GM12874 (cell line): Measurements from ENCODE around the gene PIKFYVE.
A peak's percentile ranks its signal among the peaks of the same experiment; 100 is the strongest.

Experiments
- CTCF ChIP-seq: IDR thresholded peaks from 2 replicates; pipeline ENCODE4 v1.5.1; 2011; ENCODE audit warnings: low read depth, mild to moderate bottlenecking, control low read depth, low read length, moderate library complexity; ENCODE audit not compliant: insufficient read depth

The PIKFYVE gene

GRCh38 chr2:208311321-208311720 lies 45.3 kb downstream of the PIKFYVE start:
- no peak for TF ChIP-seq CTCF

DNA sequence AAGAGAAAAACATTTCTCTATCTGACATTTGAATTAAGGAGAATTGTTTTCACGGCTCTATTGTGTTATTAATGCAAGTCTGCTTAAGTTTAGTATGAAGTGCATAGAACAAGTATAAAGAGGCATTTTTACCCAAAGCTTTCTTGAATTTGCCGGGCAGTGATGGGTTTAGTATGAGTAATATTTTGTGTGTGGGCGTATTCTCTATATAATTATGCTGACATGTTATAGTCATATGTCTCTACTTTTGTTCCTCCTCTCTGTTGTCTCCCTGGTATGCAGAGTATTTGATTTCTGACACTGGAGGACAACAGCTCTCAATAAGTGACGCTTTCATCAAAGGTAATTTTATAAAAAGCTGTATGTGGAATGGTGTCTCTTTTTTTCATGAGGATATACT lies 45.9 kb downstream of the PIKFYVE start:
- no peak for TF ChIP-seq CTCF

- TF ChIP-seq CTCF = 0 out of 2 replicates have a peak, but pooled peaks have one; percentile 1
Measured at GRCh38 chr2:208315081-208315788, 49.2 kb downstream of the PIKFYVE start.

GRCh38 chr2:208318127-208318526 lies 52.1 kb downstream of the PIKFYVE start:
- no peak for TF ChIP-seq CTCF

DNA sequence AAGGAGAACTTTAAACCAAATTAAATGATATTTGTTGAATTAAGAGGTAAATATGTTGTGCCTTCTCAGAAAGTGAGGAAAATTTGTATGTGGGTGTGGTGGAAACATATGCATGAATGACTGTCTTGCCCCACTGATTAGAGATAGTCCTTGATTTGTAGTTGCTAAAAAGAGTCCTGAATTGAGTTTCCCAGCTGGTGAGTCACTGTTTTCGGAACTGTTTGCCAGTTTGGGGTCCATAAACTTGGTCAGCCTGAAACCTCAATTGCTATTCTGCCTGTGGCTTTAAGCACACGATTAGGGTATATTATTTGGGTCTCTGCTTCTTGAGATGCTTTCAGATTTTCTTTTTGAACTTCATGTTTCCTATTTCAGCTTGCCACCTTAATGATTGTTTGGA lies 53.3 kb downstream of the PIKFYVE start:
- no peak for TF ChIP-seq CTCF

DNA sequence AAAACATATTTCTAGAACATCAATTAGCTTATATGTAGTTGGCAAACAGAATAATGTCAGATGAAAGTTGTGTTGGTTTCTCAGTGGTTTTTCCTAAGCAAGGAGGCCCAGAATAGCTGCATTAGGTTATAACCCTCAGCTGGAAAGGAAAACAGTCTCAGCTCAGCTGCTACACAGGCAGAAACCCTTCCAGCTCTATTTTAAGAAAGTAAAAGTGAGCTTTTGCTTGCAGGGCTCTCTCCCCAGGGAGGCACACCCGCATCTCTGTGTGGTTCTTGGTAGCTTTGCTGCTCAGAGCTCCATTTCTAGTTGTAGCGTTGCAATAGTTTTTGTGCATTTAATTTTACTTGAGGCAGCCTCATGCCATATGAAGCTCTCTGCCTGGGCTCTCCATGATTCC lies 54.6 kb downstream of the PIKFYVE start:
- no peak for TF ChIP-seq CTCF

DNA sequence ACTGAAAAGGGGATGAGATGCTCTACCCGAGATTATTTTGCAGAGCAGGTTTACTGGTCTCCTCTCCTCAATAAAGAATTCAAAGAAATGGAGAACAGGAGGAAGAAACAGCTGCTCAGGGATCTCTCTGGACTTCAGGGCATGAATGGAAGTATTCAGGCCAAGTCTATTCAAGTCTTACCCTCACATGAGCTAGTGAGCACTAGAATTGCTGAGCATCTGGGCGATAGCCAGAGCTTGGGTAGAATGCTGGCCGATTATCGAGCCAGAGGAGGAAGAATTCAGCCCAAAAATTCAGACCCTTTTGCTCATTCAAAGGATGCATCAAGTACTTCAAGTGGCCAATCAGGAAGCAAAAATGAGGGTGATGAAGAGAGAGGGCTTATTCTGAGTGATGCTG lies 60.0 kb downstream of the PIKFYVE start:
- TF ChIP-seq CTCF = no peak
